ENCODE data around the gene TXNIP. TPM values are rescaled to one million over a fixed set of nuclear protein-coding genes. Genes with fewer than 3 reads are reported as not detected.

Gene TXNIP
- total RNA-seq, 1 experiment from 2014 or later: 23.2 TPM

GRCh38 chr1:145993618-145994390 is 2.6 kb downstream of the TXNIP start:
- no peak overlapping the region for H2BK15ac ChIP-seq (ENCODE audit: low read depth, low read length)
- H2BK5ac ChIP-seq (ENCODE audit: insufficient read length, low read length): no peak overlapping the region
- no CpG with 5 or more reads among the region's 6 CpGs for WGBS (ENCODE audit: extremely low coverage, insufficient read length, low lambda C conversion rate)
- no peak overlapping the region for H3K23ac ChIP-seq (ENCODE audit: insufficient read length, low read depth, low read length)
- H3K27ac Mint-ChIP-seq: peak overlapping the region in 2 of 3 experiments; percentile 12 to 96; a peak in 3 of 7 replicates
- H3K79me2 ChIP-seq (ENCODE audit: insufficient read depth, low read length): peaks cover 3% of the 10 kb centered on the region; the same call in 1 of the 2 replicates
- no peaks in the 10 kb centered on the region for H3K27me3 ChIP-seq (ENCODE audit: insufficient read depth, low read length)
- H3K4me3 Mint-ChIP-seq: peak overlapping the region; percentile 87 to 99
- H3K4ac ChIP-seq (ENCODE audit: low read depth, low read length): no peak overlapping the region
- peaks cover 32 to 43% (median 32%) of the 10 kb centered on the region in 3 experiments for H3K36me3 Mint-ChIP-seq (ENCODE audit: insufficient read depth in 1 of 3, low read depth in 3 of 3)
- no peaks in the 10 kb centered on the region for H3K27me3 Mint-ChIP-seq (ENCODE audit: low read depth)
- H2BK12ac ChIP-seq (ENCODE audit: insufficient read length, low read depth, low read length): no peak overlapping the region
- no peak overlapping the region for H4K91ac ChIP-seq (ENCODE audit: insufficient read length, low read depth, low read length)
- H4K20me1 ChIP-seq (ENCODE audit: control insufficient read depth, insufficient read depth, insufficient read length): no peaks in the 10 kb centered on the region
- DNase-seq: no peak
- H3T11ph ChIP-seq (ENCODE audit: low read length): no peak overlapping the region
- H3K14ac ChIP-seq (ENCODE audit: insufficient read depth, low read length): no peak overlapping the region
- peaks cover 19% of the 10 kb centered on the region for H3K23me2 ChIP-seq (ENCODE audit: insufficient read length, low read depth, low read length, poor library complexity, severe bottlenecking)
- peak overlapping the region; percentile 92 for H3K4me2 ChIP-seq (ENCODE audit: insufficient read depth, insufficient read length, low read length)
- no peak overlapping the region for H4K8ac ChIP-seq (replicated peaks; ENCODE audit: insufficient read length, low read depth, low read length)
- no peaks in the 10 kb centered on the region for H3K9me3 ChIP-seq (ENCODE audit: control insufficient read depth, low read depth, low read length)
- H3K56ac ChIP-seq (ENCODE audit: insufficient read length, low read depth, low read length): no peak overlapping the region
- peaks cover 2% of the 10 kb centered on the region; the same call in 1 of the 2 replicates for H3K4me1 ChIP-seq (ENCODE audit: insufficient read depth, low read length)
- no peak overlapping the region for H2BK120ac ChIP-seq (ENCODE audit: low read depth, low read length, poor library complexity, severe bottlenecking)
- no peak overlapping the region for H2AFZ ChIP-seq (ENCODE audit: low read length)
- no peak overlapping the region for H2BK20ac ChIP-seq (ENCODE audit: low read depth, low read length, poor library complexity, severe bottlenecking)
- H3K79me1 ChIP-seq (ENCODE audit: insufficient read depth, low read depth, low read length, poor library complexity, severe bottlenecking): peaks cover 7% of the 10 kb centered on the region
- H3K9ac ChIP-seq (ENCODE audit: extremely low read depth, insufficient read length, low read length): no peak overlapping the region
- peaks cover 40 to 50% of the 10 kb centered on the region in 2 experiments for H3K4me1 Mint-ChIP-seq
- H4K5ac ChIP-seq (ENCODE audit: insufficient read length, low read depth, low read length): no peak overlapping the region
- H3K9me3 Mint-ChIP-seq: peaks cover 0 to 3% of the 10 kb centered on the region in 2 experiments; a peak in 2 of 5 replicates
- H2AK5ac ChIP-seq (ENCODE audit: insufficient read length, low read length): no peak overlapping the region
- H3K18ac ChIP-seq (ENCODE audit: insufficient read length, low read depth, low read length): no peak overlapping the region
- no peak overlapping the region for H3K27ac ChIP-seq (ENCODE audit: insufficient read length, low read depth, low read length)
- TF ChIP-seq, protein P1, sequence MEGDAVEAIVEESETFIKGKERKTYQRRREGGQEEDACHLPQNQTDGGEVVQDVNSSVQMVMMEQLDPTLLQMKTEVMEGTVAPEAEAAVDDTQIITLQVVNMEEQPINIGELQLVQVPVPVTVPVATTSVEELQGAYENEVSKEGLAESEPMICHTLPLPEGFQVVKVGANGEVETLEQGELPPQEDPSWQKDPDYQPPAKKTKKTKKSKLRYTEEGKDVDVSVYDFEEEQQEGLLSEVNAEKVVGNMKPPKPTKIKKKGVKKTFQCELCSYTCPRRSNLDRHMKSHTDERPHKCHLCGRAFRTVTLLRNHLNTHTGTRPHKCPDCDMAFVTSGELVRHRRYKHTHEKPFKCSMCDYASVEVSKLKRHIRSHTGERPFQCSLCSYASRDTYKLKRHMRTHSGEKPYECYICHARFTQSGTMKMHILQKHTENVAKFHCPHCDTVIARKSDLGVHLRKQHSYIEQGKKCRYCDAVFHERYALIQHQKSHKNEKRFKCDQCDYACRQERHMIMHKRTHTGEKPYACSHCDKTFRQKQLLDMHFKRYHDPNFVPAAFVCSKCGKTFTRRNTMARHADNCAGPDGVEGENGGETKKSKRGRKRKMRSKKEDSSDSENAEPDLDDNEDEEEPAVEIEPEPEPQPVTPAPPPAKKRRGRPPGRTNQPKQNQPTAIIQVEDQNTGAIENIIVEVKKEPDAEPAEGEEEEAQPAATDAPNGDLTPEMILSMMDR (conservative IDR thresholded peaks at IDR 0.05): no peak

All from H9 (cell line).